G401.6 (cell line): ENCODE measurements around the gene PHB1.
"Not testable (repeated sequence)": the region's sequence is repeated elsewhere in the genome, so short reads cannot be mapped to it uniquely, and the experiment has no call there.

Experiments
- FAIRE-seq: peaks from 2 replicates; lab custom pipeline; 2012; peaks lifted over from hg19 to GRCh38; lab: Jason Lieb, UNC

PHB1 gene

GRCh38 chr17:49439673-49440571, 25.2 kb upstream of the PHB1 start:
- FAIRE-seq = no peak

GRCh38 chr17:49439305-49439672, 24.6 kb upstream of the PHB1 start:
- FAIRE-seq = no peak

GRCh38 chr17:49438436-49439278, 24.0 kb upstream of the PHB1 start:
- no peak for FAIRE-seq

GRCh38 chr17:49437696-49438435, 23.2 kb upstream of the PHB1 start:
- FAIRE-seq = no peak

GRCh38 chr17:49436174-49436573, 21.5 kb upstream of the PHB1 start:
- FAIRE-seq = no peak

GRCh38 chr17:49435671-49436029, 21.0 kb upstream of the PHB1 start:
- no peak for FAIRE-seq

- no peak for FAIRE-seq
These were observed 20.4 kb upstream of the PHB1 start for GRCh38 chr17:49434821-49435670.

- FAIRE-seq = no peak
These were observed 18.5 kb upstream of the PHB1 start for GRCh38 chr17:49433000-49433694.

GRCh38 chr17:49431743-49432142, 17.1 kb upstream of the PHB1 start:
- no peak for FAIRE-seq

GRCh38 chr17:49425004-49425286, 10.3 kb upstream of the PHB1 start:
- no peak for FAIRE-seq

GRCh38 chr17:49424276-49425003, 9.8 kb upstream of the PHB1 start:
- not testable (repeated sequence) for FAIRE-seq

- no peak for FAIRE-seq
These were observed 8.0 kb upstream of the PHB1 start for GRCh38 chr17:49422714-49423113.

- FAIRE-seq = not testable (repeated sequence)
These were observed 5.1 kb upstream of the PHB1 start for GRCh38 chr17:49419761-49420160.

- FAIRE-seq = not testable (repeated sequence)
These were observed 4.4 kb upstream of the PHB1 start for GRCh38 chr17:49418754-49419740.

- no peak for FAIRE-seq
These were observed 436 bp downstream of the PHB1 start for GRCh38 chr17:49414271-49414621.

- FAIRE-seq = no peak
These were observed 5.6 kb downstream of the PHB1 start for GRCh38 chr17:49409066-49409465.

GRCh38 chr17:49407981-49408501, 6.6 kb downstream of the PHB1 start:
- FAIRE-seq = no peak

- FAIRE-seq = no peak
These were observed 7.6 kb downstream of the PHB1 start for GRCh38 chr17:49407086-49407485.

GRCh38 chr17:49406421-49407061, 8.1 kb downstream of the PHB1 start:
- no peak for FAIRE-seq
